Inflammatory macrophage treated with lipopolysaccharide for 1 hour (primary cell): ENCODE results near the gene ENPP6.
"Not testable (repeated sequence)": the region's sequence is repeated elsewhere in the genome, so short reads cannot be mapped to it uniquely, and the experiment has no call there.

Experiments
- DNase-seq, 2 donors: peaks; one replicate each; pipeline ENCODE4 v3.0.0-alpha.2; 2020 to 2022

The ENPP6 gene

DNA sequence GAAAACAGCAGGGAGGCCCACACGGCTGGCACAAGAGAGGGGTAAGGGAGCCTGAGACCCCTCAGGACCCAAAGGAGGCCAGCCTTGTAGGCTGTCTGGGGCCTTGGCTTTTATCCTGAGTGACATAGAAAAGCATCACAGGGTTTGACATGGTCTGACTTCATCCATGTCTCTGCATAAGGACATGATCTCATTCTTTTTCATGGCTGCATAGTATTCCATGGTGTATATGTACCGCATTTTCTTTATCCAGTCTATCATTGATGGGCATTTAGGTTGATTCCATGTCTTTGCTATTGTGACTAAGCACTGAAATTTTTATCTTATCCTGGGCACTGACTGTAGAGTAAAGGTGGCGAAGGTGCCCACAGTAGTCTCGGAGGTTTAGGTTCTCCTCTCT lies 166.4 kb downstream of the ENPP6 start:
- DNase-seq = not testable (repeated sequence)

DNA sequence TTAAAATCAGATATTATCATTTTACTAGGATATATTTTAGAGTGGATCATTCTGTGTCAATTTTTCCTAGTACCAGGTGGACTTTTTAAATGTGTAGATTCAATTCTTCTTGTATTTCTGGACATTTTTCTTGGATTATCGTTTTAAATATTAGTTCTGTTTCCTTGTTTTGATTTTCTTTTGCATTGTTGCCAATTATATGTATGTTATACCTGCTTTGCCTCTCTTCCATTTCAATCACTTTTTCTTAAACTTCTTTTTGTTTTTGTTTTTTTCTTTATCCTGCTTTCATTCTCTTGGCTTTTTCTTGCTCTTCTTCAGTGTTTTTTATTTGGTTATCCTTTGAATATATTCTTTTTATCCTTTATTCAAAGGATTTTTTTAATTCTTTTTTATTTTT lies 171.5 kb downstream of the ENPP6 start:
- no peak for DNase-seq

DNA sequence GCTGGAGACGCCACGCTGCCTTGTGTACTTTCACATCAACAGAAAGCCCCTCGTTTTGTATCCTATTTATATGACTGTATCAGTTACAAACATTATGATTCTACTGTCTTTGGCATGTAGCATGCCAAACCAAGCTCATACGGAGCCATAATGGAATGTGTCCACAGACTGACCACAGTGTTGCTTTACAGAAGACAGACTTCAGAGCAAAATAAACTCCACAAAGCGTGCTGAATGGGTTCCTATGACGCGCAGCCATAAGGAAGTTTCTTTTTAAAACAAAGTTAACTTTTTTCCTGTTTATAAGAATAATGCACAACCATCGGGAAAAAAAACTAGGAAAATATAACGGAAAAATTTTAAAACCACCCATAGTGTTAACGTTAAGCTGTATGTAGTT lies 176.5 kb downstream of the ENPP6 start:
- no peak for DNase-seq

DNA sequence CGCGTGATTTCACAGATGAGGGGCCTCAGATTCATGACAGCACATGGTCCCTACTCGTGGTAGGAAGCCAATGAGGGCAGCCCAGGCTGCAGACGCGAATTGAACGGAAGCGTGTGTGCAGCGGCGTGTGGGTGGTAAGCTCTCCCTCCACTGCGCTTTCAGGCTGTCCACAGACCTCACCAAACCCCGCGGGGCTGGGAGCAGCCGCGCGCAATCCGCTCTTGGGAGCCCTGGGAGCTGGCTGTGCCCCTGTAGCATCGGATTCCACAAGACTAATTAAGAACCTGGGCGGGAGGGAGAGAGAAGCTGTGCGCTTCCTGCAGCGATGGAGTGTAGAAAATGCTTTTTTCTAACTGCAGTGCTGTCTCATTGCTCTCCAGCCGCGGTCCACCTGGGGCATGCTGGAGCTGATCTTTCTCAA lies 177.7 kb downstream of the ENPP6 start:
- DNase-seq = peak in 1 of 2 donors; percentile 10
